GM20431 (cell line): Measurements from ENCODE around the gene ABHD2.
"Not testable (repeated sequence)": the region's sequence is repeated elsewhere in the genome, so short reads cannot be mapped to it uniquely, and the experiment has no call there.

Experiments used
- in situ Hi-C: fragments of 300-500 bp; cut with MseI, MboI; formaldehyde crosslinking; loops from one replicate; pipeline ENCODE4 v1.15.0; 2020; ENCODE audit warnings: low sequenced_read_pairs; ENCODE audit not compliant: unreplicated experiment

Gene ABHD2

GRCh38 chr15:89116404-89116803 lies 28.1 kb downstream of the ABHD2 start:
- in situ Hi-C loops: no loop called here

DNA sequence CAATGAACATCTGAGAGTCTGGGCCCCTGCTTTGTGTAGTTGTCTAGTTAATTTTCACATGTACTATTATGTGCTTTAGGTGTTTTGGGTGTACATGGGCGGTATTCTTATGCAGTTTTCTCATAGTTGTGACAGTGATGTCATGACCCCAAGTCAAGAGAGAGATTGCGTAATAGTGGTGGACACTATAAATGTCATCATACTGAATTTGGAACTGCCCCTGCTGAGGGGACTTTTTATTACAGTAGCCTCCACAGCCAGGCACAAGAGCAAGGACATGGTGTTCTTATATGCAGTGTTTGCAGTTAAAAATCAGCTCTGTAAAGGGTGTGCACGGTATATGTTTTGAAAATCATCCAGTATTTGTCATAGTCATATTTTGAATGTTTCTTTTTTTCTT lies 29.5 kb downstream of the ABHD2 start:
- in situ Hi-C loops: no loop called here

GRCh38 chr15:89118481-89118989 lies 30.3 kb downstream of the ABHD2 start:
- in situ Hi-C loops: no loop called here

DNA sequence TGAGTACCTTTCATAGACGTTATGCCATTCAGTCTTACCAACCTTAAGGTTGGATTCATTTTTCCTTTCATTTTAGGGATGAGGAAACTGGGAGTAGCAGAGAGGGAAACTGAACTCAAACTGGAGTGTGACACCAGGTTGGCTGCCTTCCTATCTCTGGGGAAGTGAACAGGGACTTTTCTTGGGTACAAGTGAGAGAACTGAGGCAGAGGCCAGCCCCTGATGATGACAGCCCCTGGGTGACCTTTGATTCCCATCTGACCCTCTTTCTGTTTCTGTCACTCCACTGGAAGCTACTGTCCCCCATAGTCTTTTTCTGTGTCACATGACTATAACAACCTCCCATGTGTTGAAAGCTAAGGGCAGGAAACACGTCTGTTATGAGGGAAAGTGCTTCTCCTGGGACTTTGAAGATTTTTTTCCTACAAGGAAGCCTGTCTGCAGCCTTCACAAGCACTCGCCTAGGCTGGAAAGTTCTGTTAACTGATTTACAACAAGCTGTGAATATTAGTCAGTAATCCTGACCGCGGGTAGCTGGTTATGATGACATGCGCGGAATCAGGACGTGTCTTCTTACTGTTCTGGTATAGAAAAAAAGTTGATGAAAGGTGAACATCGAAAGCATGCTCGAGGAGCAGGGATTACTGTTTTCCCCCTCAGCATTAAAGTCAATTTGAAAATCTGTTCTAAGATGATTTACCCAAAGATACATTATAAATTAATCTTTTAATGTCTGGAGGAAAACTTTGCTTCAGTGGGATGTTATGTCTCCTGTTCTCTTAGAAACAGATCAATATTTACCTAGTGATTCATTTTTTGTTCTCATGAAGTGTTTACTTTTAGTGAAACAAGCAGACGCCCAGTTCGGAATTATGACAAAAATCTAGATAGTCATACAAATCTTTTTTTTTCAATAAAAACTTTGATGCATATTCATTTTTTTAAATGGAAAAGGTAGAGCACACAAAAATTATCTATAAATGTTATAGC lies 31.5 kb downstream of the ABHD2 start:
- in situ Hi-C loops: no loop called here

- in situ Hi-C loops: not testable (repeated sequence)
These were observed 32.3 kb downstream of the ABHD2 start for GRCh38 chr15:89120479-89121000.

- in situ Hi-C loops: no loop called here
These were observed 33.2 kb downstream of the ABHD2 start for GRCh38 chr15:89121414-89121813.

- in situ Hi-C loops: no loop called here
These were observed 34.4 kb downstream of the ABHD2 start for GRCh38 chr15:89122505-89123180.

DNA sequence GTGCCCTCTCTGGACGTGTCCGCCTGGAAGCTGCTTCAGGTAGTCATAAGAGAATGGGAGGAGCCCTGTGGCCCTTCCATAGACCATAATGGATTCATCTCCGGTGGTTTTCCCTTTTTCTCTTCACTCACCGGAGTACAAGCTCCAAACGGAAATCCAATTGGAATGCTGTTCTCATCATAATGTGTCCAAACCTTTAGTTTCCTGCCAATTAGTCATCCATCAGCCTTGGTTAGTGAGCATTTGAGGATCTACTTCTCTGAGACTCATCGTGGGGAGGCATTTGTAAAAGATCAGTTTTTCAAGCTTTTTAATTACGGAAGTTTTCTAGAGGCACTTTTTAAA lies 34.9 kb downstream of the ABHD2 start:
- in situ Hi-C loops: no loop called here

DNA sequence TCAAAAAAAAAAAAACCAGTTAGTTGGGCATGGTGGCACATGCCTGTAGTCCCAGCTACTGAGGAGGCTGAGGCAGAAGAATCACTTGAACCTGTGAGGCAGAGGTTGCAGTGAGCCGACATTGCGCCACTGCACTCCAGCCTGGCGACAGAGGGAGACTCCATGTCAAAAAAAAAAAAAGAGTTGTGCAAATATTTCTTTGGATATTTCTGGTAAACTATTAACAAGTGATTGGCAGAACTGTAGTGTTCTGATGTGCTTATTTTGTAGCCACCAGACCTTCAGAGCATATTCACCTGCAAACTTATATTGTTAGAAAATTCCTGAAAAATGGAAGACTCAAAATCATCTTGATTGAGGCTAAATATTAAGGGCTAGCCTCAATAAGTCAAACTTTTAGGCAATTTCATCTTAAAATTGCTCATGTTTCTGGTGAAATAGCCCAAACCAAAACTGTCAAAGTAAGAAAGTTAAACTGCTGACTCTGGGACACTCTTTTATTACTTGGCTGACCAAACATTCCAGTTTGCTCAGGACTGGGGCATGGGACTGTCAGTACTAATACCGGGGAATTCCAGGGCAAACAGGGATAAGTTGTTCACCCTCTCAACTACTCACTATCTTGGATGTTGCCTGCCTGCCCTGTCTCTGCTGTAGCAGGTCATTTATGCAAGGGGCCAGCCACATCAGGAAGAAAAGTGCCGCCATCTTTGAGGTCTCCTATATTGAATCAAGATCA lies 37.0 kb downstream of the ABHD2 start:
- in situ Hi-C loops: no loop called here

GRCh38 chr15:89126009-89126408 lies 37.8 kb downstream of the ABHD2 start:
- in situ Hi-C loops: no loop called here

DNA sequence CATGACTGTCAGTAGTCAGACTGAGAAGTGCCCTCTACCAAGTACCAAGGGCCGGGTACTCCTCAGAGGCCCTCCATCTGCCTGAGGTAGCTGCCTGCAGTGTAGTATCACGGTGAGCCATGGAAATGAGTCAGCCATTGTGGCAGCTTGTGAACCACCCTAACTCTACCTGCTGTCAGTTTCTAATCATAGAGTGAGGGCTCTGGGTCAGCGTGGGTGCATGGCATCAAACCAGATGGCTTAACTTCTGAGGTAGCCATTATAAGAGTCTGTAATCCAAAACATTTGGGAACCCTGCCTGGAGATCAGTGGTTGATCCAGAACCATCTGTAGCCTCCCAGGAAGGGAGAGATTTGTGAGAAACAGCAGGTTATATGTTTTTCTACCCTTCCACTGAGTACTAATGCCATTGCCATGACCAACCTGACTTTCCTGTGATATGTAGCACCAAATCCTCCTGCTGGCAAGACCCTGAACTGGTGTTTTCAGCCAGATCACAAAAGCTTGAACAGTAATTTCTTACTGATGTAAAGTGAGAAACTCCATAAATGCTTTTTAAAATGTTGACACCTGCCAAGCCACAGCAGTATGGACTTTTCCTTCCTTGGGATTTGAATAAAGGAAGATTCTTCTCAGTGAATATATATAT lies 38.9 kb downstream of the ABHD2 start:
- in situ Hi-C loops: no loop called here

DNA sequence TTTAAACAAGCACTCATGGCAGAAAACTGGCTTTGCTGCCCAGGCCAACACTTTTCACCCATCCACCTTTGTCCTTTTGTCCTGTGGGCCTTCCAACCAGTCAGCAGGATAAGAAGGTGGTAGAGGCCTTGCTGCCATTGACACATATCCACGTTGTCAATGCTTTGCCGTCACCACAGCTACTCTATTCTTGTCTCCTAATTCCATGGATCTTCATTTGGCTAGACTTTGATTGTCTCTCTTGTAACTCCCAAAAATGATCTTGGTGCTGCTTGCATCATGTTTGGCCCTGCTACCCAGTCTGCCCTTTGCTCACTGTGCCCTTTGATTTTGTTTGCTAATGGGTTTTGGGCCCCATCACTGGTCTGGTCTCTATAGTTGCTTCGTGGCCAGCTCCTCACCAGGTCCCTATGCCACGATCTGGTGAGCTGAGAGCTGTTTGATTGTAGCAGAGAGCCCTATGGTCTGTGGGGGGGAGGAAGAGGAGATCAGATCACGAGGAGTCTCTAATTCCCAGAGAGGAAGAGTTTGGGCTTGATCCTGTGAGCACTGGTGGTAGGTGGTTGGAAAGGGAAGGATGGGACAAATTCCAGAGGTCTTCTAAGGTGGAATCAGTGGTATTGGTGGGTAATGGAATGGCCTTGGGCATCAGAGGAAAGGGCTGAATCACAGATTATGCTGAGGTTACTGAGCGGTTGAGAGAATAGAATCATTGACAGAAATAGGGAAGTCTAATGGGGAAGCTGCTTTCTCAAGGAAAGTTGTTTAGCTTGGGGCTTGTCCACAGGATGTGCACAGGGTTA lies 40.3 kb downstream of the ABHD2 start:
- in situ Hi-C loops: no loop called here

- in situ Hi-C loops: no loop called here
These were observed 41.0 kb downstream of the ABHD2 start for GRCh38 chr15:89129123-89129815.

DNA sequence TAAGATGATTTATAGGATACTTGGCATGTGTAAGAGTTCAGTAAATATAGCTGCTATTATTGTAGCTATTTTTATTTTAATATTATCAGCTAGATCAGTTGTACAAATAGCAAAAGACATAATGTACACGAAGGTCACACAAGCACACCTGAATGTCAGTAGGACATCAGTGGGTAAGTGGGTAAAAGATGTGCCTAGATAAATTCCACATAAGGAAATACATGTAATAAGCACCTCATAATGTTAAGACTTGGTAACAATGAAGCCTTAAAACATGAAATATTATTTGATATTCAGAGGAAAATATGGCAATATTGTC lies 41.5 kb downstream of the ABHD2 start:
- in situ Hi-C loops: no loop called here

DNA sequence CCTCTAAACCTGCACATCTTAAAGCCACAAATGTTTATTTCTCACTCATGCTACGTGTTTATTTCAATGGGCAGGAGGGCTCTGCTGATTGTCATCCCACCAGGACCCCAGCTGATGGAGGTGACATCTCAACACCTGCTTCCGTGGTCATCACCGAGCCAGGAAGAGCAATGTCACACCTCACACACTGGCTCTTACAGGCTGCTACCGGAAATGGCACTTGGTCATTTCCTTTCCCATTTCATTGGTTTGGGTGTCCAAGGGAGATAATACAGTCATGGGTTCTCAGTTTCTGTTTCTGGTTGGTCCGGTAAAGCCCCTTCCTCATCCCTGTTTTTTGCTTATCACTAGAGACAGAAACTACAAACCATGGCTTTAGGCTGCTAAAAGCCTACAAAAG lies 41.9 kb downstream of the ABHD2 start:
- in situ Hi-C loops: no loop called here

GRCh38 chr15:89131731-89132130 lies 43.5 kb downstream of the ABHD2 start:
- in situ Hi-C loops: no loop called here

DNA sequence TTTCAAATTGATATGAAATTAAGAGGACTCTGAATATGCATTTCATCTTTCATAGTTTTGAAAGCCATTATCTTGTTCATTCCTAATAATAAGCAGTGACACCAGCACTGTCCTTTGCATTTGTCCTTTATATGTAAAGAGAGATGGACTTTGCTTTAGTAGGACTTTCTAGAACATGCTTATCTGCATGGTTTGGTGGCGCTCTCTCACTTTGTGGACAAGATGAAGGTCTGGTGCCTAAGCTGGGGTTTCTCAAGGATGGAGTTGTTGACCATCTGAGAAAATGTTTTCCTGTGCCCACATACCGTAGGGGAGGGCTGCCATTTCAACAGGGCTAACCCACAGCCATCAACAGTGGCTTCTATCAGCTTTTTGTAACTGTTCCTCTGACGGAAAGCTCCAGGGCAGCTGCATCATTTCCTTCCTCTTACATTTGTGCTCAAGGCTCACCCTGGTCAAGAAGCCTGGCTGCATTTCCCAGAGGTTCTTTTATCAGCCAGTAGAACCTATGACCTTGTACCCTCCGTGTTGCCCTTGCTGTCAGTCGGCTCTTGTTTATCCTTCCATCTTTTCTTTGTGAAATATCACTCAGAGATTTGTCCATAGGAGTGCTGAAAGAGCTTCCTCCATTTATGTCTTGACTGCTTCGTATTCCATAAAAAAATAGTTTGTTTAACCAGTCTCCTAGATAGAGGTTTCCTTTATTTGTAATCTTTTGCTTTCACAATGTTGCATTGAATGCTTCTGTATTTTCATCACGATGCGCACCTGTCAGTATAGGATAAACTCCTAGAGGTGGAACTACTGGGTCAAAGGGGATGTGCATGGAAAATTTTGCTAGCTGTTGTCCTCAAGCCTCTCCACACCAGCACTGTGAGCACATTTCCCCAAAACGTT lies 44.6 kb downstream of the ABHD2 start:
- in situ Hi-C loops: no loop called here
